Neural cell (in vitro differentiated cells): ENCODE measurements around the gene RIBC1.

ENCODE experiments used
- EP300 ChIP-seq: fragments of 450-650 bp; conservative IDR thresholded peaks from 2 replicates; pipeline ENCODE4 v1.6.1; 2014; ENCODE audit warnings: antibody characterized with exemption, mild to moderate bottlenecking, moderate library complexity; ENCODE audit not compliant: poor library complexity, severe bottlenecking
- EZH2 ChIP-seq: fragments of 200-600, 300-800 bp; shearing (Covaris generic), sonication (generic); IDR thresholded peaks from 2 replicates; pipeline ENCODE4 v1.6.1; 2014; ENCODE audit warnings: antibody characterized with exemption, low read length, borderline replicate concordance, mild to moderate bottlenecking; ENCODE audit not compliant: insufficient read depth, poor library complexity, severe bottlenecking
- POLR2AphosphoS5 ChIP-seq: IDR thresholded peaks from 2 replicates; pipeline ENCODE4 v1.6.1; 2012
- SMC3 ChIP-seq: fragments of 450-650 bp; conservative IDR thresholded peaks from 2 replicates; pipeline ENCODE4 v1.6.1; 2014; ENCODE audit warnings: antibody characterized with exemption, mild to moderate bottlenecking, moderate library complexity; ENCODE audit not compliant: poor library complexity
- TAF1 ChIP-seq: IDR thresholded peaks from 2 replicates; pipeline ENCODE4 v1.6.1; 2012; ENCODE audit warnings: low read depth
- TF ChIP-seq, protein P1 (sequence below): fragments of 450-650 bp; IDR thresholded peaks from 2 replicates; pipeline ENCODE4 v1.5.1; 2014; ENCODE audit warnings: antibody characterized with exemption, mild to moderate bottlenecking, moderate library complexity; ENCODE audit not compliant: poor library complexity, severe bottlenecking
- TF ChIP-seq, protein P2 (sequence below): IDR thresholded peaks from 2 replicates; pipeline ENCODE4 v1.6.1; 2012; ENCODE audit warnings: borderline replicate concordance

DNA sequence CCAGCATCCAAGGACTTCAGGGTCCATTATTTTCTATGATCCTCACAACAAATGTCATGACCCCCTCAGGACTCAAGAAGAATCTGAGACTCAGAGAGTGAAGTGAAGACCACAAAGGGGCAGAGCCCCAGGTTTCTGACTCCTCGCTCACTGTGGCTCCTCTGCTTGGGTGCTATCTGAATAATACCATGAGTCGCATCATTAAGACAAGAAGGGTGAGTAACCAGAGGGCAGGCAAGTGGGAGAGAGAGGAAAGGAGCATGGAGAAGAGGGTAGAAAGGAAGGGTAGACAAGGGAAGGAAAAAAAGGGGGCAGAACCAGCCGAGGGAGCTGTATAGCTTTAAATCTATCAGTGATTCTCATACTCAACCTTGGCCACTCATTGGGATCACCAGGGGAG lies 27.0 kb downstream of the RIBC1 start:
- TF ChIP-seq, protein P1, sequence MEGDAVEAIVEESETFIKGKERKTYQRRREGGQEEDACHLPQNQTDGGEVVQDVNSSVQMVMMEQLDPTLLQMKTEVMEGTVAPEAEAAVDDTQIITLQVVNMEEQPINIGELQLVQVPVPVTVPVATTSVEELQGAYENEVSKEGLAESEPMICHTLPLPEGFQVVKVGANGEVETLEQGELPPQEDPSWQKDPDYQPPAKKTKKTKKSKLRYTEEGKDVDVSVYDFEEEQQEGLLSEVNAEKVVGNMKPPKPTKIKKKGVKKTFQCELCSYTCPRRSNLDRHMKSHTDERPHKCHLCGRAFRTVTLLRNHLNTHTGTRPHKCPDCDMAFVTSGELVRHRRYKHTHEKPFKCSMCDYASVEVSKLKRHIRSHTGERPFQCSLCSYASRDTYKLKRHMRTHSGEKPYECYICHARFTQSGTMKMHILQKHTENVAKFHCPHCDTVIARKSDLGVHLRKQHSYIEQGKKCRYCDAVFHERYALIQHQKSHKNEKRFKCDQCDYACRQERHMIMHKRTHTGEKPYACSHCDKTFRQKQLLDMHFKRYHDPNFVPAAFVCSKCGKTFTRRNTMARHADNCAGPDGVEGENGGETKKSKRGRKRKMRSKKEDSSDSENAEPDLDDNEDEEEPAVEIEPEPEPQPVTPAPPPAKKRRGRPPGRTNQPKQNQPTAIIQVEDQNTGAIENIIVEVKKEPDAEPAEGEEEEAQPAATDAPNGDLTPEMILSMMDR, result no peak
- TF ChIP-seq, protein P2, sequence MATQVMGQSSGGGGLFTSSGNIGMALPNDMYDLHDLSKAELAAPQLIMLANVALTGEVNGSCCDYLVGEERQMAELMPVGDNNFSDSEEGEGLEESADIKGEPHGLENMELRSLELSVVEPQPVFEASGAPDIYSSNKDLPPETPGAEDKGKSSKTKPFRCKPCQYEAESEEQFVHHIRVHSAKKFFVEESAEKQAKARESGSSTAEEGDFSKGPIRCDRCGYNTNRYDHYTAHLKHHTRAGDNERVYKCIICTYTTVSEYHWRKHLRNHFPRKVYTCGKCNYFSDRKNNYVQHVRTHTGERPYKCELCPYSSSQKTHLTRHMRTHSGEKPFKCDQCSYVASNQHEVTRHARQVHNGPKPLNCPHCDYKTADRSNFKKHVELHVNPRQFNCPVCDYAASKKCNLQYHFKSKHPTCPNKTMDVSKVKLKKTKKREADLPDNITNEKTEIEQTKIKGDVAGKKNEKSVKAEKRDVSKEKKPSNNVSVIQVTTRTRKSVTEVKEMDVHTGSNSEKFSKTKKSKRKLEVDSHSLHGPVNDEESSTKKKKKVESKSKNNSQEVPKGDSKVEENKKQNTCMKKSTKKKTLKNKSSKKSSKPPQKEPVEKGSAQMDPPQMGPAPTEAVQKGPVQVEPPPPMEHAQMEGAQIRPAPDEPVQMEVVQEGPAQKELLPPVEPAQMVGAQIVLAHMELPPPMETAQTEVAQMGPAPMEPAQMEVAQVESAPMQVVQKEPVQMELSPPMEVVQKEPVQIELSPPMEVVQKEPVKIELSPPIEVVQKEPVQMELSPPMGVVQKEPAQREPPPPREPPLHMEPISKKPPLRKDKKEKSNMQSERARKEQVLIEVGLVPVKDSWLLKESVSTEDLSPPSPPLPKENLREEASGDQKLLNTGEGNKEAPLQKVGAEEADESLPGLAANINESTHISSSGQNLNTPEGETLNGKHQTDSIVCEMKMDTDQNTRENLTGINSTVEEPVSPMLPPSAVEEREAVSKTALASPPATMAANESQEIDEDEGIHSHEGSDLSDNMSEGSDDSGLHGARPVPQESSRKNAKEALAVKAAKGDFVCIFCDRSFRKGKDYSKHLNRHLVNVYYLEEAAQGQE, result no peak
- no peak for TF ChIP-seq TAF1
- TF ChIP-seq SMC3, result no peak
- TF ChIP-seq EZH2, result no peak
- TF ChIP-seq POLR2AphosphoS5, result no peak
- no peak for TF ChIP-seq EP300
